Activated CD4-positive, alpha-beta T cell treated with anti-CD3 and anti-CD28 coated beads for 4 hours (primary cell): Measurements from ENCODE around the gene RNF41.
"Not testable (repeated sequence)": the region's sequence is repeated elsewhere in the genome, so short reads cannot be mapped to it uniquely, and the experiment has no call there.

Source experiments
- DNase-seq, 2 donors: peaks; one replicate each; pipeline ENCODE4 v3.0.0-alpha.2; 2020

The RNF41 gene

GRCh38 chr12:56221757-56222530 is at the start of gene RNF41:
RNF41 (minus strand) TSS chr12:56221922; CDS start chr12:56214047, 7,875 bp downstream.
- peak; percentile 91 to 92 for DNase-seq

GRCh38 chr12:56271031-56271430 is 49.3 kb upstream of the RNF41 start:
- DNase-seq = no peak

- DNase-seq = no peak
Observed at GRCh38 chr12:56267443-56268071, 45.8 kb upstream of the RNF41 start.

GRCh38 chr12:56266693-56267442 is 45.1 kb upstream of the RNF41 start, which contains the start of gene COQ10A:
COQ10A (plus strand) TSS chr12:56266942; CDS start chr12:56267119, 177 bp downstream.
- DNase-seq = peak; percentile 85 to 91

- not testable (repeated sequence) for DNase-seq
Observed at GRCh38 chr12:56266068-56266692, 44.5 kb upstream of the RNF41 start.

GRCh38 chr12:56262955-56263354 is 41.2 kb upstream of the RNF41 start:
- DNase-seq = not testable (repeated sequence)

GRCh38 chr12:56261503-56262232 is 39.9 kb upstream of the RNF41 start:
- DNase-seq = no peak

GRCh38 chr12:56260921-56261320 is 39.2 kb upstream of the RNF41 start:
- DNase-seq = no peak

GRCh38 chr12:56260380-56260779 is 38.7 kb upstream of the RNF41 start:
- DNase-seq = no peak

GRCh38 chr12:56258820-56259183 is 37.1 kb upstream of the RNF41 start:
- DNase-seq = no peak

- DNase-seq = peak; percentile 71 to 78
Observed at GRCh38 chr12:56258068-56258819, 36.5 kb upstream of the RNF41 start, which contains the start of gene ANKRD52. ANKRD52 (minus strand) TSS chr12:56258384; CDS start chr12:56258269, 115 bp downstream.

- no peak for DNase-seq
Observed at GRCh38 chr12:56257491-56258067, 35.9 kb upstream of the RNF41 start.

GRCh38 chr12:56257071-56257470 is 35.3 kb upstream of the RNF41 start:
- DNase-seq = no peak

- DNase-seq = no peak
Observed at GRCh38 chr12:56256326-56256960, 34.7 kb upstream of the RNF41 start.

- DNase-seq = no peak
Observed at GRCh38 chr12:56255671-56256070, 33.9 kb upstream of the RNF41 start.

GRCh38 chr12:56253091-56253490 is 31.4 kb upstream of the RNF41 start:
- DNase-seq = no peak

GRCh38 chr12:56252649-56253048 is 30.9 kb upstream of the RNF41 start:
- DNase-seq = no peak

- DNase-seq = no peak
Observed at GRCh38 chr12:56248711-56249110, 27.0 kb upstream of the RNF41 start.

- DNase-seq = no peak
Observed at GRCh38 chr12:56247923-56248322, 26.2 kb upstream of the RNF41 start.

- DNase-seq = no peak
Observed at GRCh38 chr12:56244494-56244893, 22.8 kb upstream of the RNF41 start.

GRCh38 chr12:56243731-56244181 is 22.0 kb upstream of the RNF41 start:
- no peak for DNase-seq
